ENCODE measurements around the gene CASP12. TPM values are rescaled to one million over a fixed set of nuclear protein-coding genes. Genes with fewer than 3 reads are reported as not detected.
"Not testable (repeated sequence)": the region's sequence is repeated elsewhere in the genome, so short reads cannot be mapped to it uniquely, and the experiment has no call there.

The CASP12 gene
- 1.4 TPM for total RNA-seq

DNA sequence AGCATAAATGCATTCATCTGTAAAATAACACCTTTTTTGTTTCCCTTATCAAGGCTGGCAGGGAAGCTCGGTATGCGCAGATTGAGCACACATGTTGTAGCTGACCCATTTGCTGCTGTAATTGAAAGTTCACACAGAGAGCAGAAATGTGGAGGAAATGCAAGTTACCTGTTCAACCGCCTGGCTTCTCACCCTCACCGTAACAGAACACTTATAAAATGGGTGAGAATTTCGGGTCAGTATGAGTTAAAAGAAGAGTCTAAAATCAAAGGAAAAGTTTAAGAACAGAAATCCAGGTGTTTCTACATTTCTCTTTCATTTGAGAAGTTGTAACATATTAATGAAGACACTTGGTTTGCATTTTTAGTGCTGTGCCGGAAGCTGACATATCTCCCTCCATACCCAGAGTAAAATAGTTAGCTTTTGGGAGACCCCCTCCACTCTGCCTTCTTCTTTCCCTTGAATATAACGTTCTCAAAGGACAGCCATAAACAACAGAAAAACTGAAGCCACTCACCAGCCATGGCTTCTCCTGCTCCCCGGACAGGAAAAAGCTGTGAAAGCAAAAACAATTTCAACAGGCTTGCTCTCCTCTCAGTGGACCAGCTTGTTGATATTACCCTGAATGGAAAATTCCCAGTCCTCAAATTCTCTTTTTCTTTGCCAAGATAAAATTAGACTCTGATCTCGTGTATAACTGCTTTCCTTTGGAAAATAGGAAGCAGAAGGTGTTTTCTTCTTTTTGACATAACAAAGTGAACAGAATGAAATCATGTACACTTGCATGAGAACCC, at the start of gene CASP12:
TSS of gene CASP12 (minus strand) at position 570 of the 794 bp plus-strand sequence.
- DNase-seq (ENCODE audit: low spot score), result no peak

GRCh38 chr11:104946907-104947306, 48.6 kb upstream of the CASP12 start:
- DNase-seq (ENCODE audit: low spot score), result no peak

DNA sequence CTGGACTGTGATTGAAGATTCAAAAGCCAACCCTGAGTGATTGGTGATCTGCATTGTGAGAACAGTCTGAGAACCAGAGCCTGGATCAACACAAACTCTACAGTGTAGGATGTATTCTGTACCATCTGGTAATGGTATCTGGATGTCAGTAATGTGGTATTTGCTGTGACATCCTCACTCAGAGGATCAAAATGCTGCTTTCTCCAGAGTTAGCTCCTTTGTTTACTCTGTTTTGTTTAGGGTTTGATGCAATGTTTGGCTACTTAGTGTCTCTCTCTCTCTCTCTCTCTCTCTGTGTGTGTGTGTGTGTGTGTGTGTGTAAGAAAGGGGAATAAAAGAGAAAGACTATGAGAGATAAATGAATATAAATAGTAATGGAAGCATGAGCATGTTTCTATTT, 45.8 kb upstream of the CASP12 start:
- no peak for DNase-seq (ENCODE audit: low spot score)

- no peak for DNase-seq (ENCODE audit: low spot score)
These were observed 45.3 kb upstream of the CASP12 start for GRCh38 chr11:104943561-104943960.

DNA sequence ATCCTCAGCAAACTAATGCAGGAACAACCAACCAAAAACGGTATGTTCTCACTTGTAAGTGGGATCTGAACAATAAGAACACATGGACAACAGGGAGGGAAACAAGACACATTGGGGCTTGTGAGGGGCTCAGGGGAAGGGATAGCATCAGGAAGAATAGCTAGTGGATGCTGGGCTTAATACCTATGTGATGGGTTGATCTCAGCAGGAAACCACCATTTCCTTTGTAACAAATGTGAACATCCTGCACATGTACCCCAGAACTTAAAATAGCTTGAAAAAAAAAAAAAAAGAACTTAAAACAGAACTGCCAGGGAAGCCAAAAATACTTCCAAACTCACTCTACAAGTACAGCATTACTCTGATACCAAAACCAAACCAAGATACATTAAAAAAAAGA, 36.3 kb upstream of the CASP12 start:
- DNase-seq (ENCODE audit: low spot score), result no peak

DNA sequence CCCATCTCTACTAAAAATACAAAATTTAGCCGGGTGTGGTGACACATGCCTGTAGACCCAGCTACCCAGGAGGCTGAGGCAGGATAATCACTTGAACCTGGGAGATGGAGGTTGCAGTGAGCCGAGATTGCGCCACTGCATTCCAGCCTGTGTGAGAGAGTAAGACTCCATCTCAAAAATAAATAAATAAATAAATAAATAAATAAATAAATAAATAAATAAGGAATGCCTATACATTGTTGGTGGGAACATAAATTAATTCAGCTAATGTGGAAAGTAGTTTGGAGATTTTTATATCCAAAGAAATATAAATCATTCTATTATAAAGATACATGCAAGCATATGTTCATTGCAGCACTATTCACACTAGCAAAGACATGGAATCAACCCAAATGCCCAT, 35.8 kb upstream of the CASP12 start:
- DNase-seq (ENCODE audit: low spot score), result not testable (repeated sequence)

DNA sequence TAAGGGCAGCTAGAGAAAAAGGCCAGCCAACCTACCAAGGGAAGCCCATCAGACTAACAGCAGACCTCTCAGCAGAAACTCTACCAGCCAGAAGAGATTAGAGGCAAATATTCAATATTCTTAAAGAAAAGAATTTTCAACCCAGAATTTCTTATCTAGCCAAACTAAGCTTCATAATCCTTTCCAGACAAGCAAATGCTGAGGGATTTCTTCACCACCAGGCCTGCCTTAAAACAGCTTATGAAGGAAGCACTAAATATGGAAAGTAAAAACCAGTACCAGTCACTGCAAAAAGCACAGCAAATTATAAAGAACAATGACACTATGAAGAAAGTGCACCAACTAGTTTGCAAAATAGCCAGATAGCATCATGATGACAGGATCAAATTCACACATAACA, 30.6 kb upstream of the CASP12 start:
- DNase-seq (ENCODE audit: low spot score), result no peak

DNA sequence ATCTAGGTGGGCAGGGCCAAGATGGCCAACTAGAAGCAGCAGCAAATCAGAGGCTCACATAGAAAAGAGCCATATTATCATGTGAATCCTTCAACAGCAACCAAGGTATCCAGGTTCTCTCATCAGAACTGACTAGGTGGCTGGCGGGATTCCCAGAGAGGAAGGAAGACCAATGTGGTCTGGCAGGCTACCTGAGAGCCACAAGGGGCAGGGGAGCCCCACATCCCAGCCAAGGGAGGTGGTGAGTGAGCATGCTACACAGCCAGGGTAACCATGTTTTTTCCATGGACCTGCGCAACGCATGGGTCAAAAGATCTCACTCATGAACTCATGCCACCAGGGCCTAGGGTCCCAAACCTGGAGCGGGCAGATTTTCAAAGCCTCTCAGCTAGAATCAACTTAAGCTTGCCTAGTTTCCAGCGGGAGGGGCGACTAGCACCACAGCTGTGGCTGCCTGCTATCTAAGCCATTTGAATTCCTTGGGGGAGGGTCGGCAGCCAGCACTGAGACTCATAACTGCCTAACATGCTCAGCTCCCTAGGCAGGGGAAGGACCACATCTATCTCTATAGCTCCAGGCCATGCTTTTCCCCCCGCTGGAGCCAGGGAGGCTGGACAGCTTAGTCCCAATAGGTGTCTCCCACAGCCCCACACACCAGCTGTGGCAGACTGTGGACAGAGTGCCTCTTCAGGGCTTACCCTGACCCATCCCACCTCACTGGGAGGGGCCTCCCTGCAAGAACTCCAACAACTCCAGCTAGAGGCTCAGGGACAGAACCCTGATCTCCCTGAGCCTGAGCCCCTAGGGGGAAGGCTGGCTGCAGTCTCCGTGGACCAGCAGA, 28.7 kb upstream of the CASP12 start:
- DNase-seq (ENCODE audit: low spot score), result no peak

DNA sequence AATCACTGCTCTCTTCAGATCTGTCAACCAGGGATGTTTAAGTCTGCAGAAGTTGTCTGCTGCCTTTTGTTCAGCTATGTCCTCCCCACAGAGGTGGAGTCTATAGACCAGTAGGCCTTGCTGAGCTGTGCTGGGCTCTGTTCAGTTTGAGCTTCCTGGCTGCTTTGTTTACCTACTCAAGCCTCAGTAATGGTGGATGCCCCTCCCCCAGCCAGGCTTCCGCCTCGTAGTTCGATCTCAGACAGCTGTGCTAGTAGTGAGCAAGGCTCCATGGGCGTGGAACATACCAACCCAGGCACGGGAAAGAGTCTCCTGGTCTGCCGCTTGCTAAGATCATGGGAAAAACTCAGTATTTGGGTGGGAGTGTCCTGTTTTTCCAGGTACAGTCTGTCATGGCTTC, 27.6 kb upstream of the CASP12 start:
- no peak for DNase-seq (ENCODE audit: low spot score)

DNA sequence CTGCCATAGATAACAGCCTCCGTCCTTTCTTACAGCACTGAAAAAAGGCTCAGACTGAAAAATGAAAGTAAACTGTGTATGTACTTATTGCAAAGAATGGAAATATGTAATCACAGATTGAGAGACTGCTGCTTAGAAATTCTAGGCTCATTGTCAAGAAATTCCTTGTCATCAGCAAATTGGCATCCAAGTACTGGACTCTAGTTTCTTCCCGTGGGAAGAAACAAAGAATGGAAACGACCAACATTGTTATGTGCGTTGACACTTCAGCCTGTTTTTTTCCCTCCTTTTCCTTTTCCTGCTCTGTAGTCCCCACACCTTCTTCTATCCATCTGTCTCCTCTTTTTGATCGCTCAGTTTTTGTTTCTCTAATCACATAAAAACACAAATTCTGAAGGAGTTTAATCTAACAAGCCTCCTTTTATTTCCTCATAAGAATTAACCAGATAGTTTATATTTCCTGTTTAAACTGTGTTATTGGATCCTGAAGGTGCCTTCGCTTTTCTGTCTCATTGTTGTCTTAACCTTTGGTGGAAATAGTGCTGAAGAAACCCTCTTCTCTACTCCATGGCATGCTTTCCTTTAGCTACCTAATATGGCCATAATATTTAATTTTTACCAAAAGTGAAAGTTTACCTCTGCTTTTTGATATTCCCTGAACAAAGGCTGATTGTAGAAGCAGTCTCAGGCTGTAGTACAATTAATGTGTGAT, 20.0 kb upstream of the CASP12 start:
- DNase-seq (ENCODE audit: low spot score), result no peak

- no peak for DNase-seq (ENCODE audit: low spot score)
These were observed 19.2 kb upstream of the CASP12 start for GRCh38 chr11:104917271-104918112.

DNA sequence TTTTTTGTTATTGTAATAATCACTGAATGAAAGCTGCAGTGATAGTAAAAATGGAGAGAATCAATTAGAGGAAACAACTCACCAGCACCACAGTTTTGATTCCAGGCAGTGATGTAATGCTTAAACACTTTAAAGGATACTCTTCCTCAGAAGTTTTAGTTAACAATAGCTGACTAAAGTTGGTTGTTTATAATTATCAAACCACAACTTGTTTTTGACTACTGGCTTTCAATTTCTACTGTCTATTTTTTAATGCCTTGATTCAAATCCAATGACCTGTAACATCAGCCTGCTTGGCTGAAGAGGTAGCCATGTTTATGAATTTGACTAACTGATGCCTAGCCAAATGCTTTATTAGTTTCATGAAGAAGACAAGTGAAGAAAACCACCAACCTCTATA, 18.2 kb upstream of the CASP12 start:
- DNase-seq (ENCODE audit: low spot score), result no peak

GRCh38 chr11:104912102-104912501, 13.8 kb upstream of the CASP12 start:
- no peak for DNase-seq (ENCODE audit: low spot score)

GRCh38 chr11:104908186-104908531, 9.9 kb upstream of the CASP12 start:
- no peak for DNase-seq (ENCODE audit: low spot score)

DNA sequence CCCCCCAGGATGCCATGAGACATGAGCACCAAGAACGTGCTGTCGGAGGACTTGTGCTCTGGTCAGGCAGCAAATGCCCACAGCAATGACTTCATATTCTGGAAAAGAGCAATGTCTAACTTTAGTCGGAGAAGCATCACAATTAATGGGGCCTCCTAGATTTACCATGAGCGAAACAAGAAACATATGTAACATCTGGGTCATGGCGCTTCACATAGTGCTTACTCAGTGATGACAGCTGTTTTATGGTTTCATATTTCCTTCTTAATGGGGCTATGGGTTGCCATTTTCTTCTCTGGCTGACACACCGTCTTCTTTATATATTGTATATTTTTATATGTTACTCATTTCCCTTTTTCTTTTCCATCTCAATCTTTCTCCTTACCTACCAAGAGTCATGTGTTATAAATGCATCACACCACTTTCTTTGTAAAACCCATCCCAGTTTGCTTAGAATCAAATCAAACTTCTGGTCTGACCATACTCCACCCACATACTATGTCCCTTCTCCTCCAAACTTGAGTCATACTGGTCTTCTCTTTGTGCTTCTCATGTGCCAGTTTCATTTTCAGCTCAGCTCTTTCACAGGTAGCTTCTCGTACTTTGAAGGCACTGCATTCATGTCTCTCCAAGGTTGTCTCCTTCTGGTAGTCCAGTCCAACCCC, 9.4 kb upstream of the CASP12 start:
- DNase-seq (ENCODE audit: low spot score), result no peak

GRCh38 chr11:104905271-104905670, 7.0 kb upstream of the CASP12 start:
- DNase-seq (ENCODE audit: low spot score), result no peak

- no peak for DNase-seq (ENCODE audit: low spot score)
These were observed 966 bp upstream of the CASP12 start for GRCh38 chr11:104899226-104899625.

DNA sequence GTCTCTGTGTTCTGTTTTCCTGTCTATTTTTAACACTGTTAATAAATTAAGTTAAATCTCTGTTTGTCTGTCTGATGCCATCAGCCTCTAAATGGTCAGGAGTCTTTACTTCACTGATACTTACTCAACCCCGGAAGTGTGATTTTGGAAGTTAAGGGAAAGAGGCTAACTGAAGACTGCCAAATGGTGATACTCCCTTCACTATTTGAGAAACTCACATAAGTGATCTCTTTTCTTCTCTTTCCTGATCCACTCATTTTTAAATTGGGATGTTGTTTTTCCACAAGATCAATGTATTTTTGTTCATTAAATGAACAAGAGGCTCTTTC, 389 bp upstream of the CASP12 start:
- DNase-seq (ENCODE audit: low spot score), result no peak

DNA sequence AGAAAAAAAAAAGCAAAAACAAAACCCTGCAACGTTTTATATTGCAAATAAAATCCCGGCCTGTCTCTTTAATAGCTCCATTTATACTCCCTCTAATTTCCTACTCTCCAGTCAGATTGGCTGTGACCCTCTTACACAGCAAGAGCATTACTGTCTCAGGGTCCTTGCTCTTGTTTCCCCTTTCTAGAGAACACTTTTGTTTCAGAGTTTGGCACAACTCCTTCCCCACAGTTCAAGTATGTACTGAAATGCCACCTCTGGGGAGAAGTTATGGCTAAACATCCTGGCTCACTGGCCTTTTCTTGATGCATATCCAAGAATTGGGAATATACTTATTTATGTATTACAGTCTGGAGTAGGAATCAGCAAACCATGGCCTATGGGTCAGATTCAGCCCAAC, 2.6 kb downstream of the CASP12 start:
- no peak for DNase-seq (ENCODE audit: low spot score)

DNA sequence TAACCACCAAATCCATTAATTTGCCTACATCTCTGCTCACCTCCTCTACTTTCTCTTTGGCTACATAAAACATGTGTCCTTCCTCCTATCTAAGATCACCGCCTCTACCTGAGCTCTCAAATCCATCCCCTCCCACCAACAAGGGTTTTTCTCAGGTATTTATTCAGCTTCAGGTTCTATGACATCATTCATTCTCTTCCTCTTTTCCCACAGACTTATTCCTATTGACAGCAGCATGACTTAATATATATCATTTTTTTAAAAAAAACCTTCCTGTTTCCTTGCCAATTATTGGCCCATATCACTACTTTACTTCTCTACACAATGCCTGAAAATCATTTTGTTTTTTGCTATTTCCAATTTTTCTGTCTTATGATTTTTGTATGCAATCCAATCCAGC, 4.4 kb downstream of the CASP12 start:
- DNase-seq (ENCODE audit: low spot score), result no peak
